K562 (cell line): ENCODE results near the gene BMPER. TPM values are rescaled to one million over a fixed set of nuclear protein-coding genes. Genes with fewer than 3 reads are reported as not detected.

Experiments
- ATAC-seq: fragments of 200-7000 bp; cut with Tn5 transposase; 3 replicates; pipeline ENCODE4 v1.9.1; 2020; ENCODE audit warnings: moderate library complexity
- BruUV-seq: library from RNA; stranded (reverse); fragments of 400-500 nt; replicated peaks from 2 replicates; lab custom pipeline; 2021; lab: Mats Ljungman, UMichigan
- CTCF ChIA-PET: fragments of 300-600 bp; formaldehyde crosslinking; extraction: SDS; loops from one replicate; lab custom pipeline; 2021; ENCODE audit warnings: low intra/inter-chr PET ratio; lab: Yijun Ruan, JAX
- POLR2A ChIA-PET: fragments of 300-600, 350-650 bp; sonication (Branson Sonifier 250); formaldehyde crosslinking; extraction: SDS; loops from one replicate; lab custom pipeline; 2021; ENCODE audit warnings: antibody characterized with exemption, inconsistent platforms; lab: Yijun Ruan, JAX
- DNase-seq, 4 experiments: peaks; one replicate each; pipeline versions ENCODE4 v3.0.0 to v3.0.0-alpha.2; 2011 to 2018; ENCODE audit warnings: low spot score in 3 of 4, mixed read lengths in 3 of 4; ENCODE audit errors: extremely low read depth in 1 of 4
- FAIRE-seq: peaks from 2 replicates; lab custom pipeline; 2011; peaks lifted over from hg19 to GRCh38; lab: Jason Lieb, UNC
- H2AFZ ChIP-seq: 2 replicates; pipeline ENCODE4 v1.6.0; 2011; ENCODE audit warnings: low read depth, low read length, control low read depth, inconsistent platforms
- H3K27ac ChIP-seq: fragments of 200-600 bp; 3 replicates; pipeline ENCODE4 v1.8.0; 2011; ENCODE audit warnings: low read depth, mild to moderate bottlenecking, control low read depth, inconsistent platforms, low read length, moderate library complexity, mixed read lengths; ENCODE audit errors: extremely low read depth
- H3K27me3 ChIP-seq, 2 experiments: fragments of 300-600 bp in 1 of 2; 2 replicates in 1 of 2; 3 replicates in 1 of 2; pipeline versions ENCODE4 v1.6.0 to v1.8.0; 2011; ENCODE audit warnings: inconsistent platforms in 2 of 2, low read length in 2 of 2, mild to moderate bottlenecking in 1 of 2, mixed read lengths in 1 of 2, moderate library complexity in 1 of 2; ENCODE audit not compliant: control insufficient read depth in 2 of 2, insufficient read depth in 2 of 2
- H3K36me3 ChIP-seq: fragments of 300-600 bp; 3 replicates; pipeline ENCODE4 v1.8.0; 2011; ENCODE audit warnings: mild to moderate bottlenecking, low read length, inconsistent platforms; ENCODE audit not compliant: control insufficient read depth, insufficient read depth
- H3K4me1 ChIP-seq, 2 experiments: fragments of 200-600 bp in 1 of 2; replicated peaks in 1 of 2; 2 replicates in 1 of 2; 3 replicates in 1 of 2; pipeline versions ENCODE4 v1.5.1 to v1.8.0; 2011; ENCODE audit warnings: inconsistent platforms in 2 of 2, low read length in 2 of 2, mild to moderate bottlenecking in 1 of 2, mixed read lengths in 1 of 2, moderate library complexity in 1 of 2; ENCODE audit not compliant: control insufficient read depth in 2 of 2, insufficient read depth in 2 of 2
- H3K4me2 ChIP-seq: 2 replicates; pipeline ENCODE4 v1.6.1; 2011; ENCODE audit warnings: low read length, control low read depth, inconsistent platforms, mixed read lengths; ENCODE audit not compliant: insufficient read depth
- H3K4me3 ChIP-seq: fragments of 200-600 bp; sonication (generic), shearing (Covaris generic); 2 replicates; pipeline ENCODE4 v1.5.1; 2016; ENCODE audit warnings: control low read depth, inconsistent platforms
- H3K79me2 ChIP-seq: fragments of 200-600 bp; 3 replicates; pipeline ENCODE4 v1.8.0; 2011; ENCODE audit warnings: low read length, inconsistent platforms; ENCODE audit not compliant: control insufficient read depth, insufficient read depth
- H3K9ac ChIP-seq, 2 experiments: 2 replicates each; pipeline versions ENCODE4 v1.6.0 to v1.6.1; 2011; ENCODE audit warnings: low read depth in 2 of 2, low read length in 2 of 2, control low read depth in 1 of 2, inconsistent platforms in 1 of 2, mild to moderate bottlenecking in 1 of 2, mixed read lengths in 1 of 2; ENCODE audit not compliant: insufficient read depth in 1 of 2
- H3K9me1 ChIP-seq: one replicate; pipeline ENCODE4 v1.6.0; 2011; ENCODE audit warnings: inconsistent platforms, mild to moderate bottlenecking, low read length, moderate library complexity; ENCODE audit not compliant: control insufficient read depth, insufficient read depth
- H3K9me3 ChIP-seq: replicated peaks from 2 replicates; pipeline ENCODE4 v1.5.1; 2011; ENCODE audit warnings: low read depth, low read length, inconsistent platforms; ENCODE audit not compliant: control insufficient read depth, insufficient read depth
- H4K20me1 ChIP-seq: replicated peaks from 2 replicates; pipeline ENCODE4 v1.6.1; 2011; ENCODE audit warnings: low read length, inconsistent platforms, mixed read lengths; ENCODE audit not compliant: control insufficient read depth, insufficient read depth
- HMGN3 ChIP-seq: IDR thresholded peaks from 2 replicates; pipeline ENCODE4 v1.6.1; 2011; ENCODE audit warnings: borderline replicate concordance, low read depth, mild to moderate bottlenecking, mixed read lengths, low read length; ENCODE audit not compliant: insufficient read length; ENCODE audit errors: extremely low read depth
- MAZ ChIP-seq, 2 experiments: fragments of 450-650 bp in 1 of 2; sonication (generic) in 1 of 2; formaldehyde crosslinking; IDR thresholded peaks in 1 of 2; conservative IDR thresholded peaks in 1 of 2; 2 replicates each; pipeline versions ENCODE4 v1.4.0 to v1.5.0; 2020; ENCODE audit warnings: mild to moderate bottlenecking in 1 of 2, missing genetic modification reagents in 1 of 2
- RFX7 ChIP-seq: fragments of 250-450 bp; sonication (Bioruptor Pico); IDR thresholded peaks from 2 replicates; pipeline ENCODE4 v1.5.1; 2021; ENCODE audit warnings: mild to moderate bottlenecking
- SIX5 ChIP-seq, 2 experiments: IDR thresholded peaks; 2 replicates each; pipeline ENCODE4 v1.6.1; 2011; ENCODE audit warnings: low read length in 2 of 2, borderline replicate concordance in 1 of 2, low read depth in 1 of 2, mild to moderate bottlenecking in 1 of 2, moderate library complexity in 1 of 2; ENCODE audit not compliant: insufficient read depth in 1 of 2
- SMAD2 ChIP-seq: fragments of 150-350 bp; IDR thresholded peaks from 2 replicates; pipeline ENCODE4 v1.6.1; 2014; ENCODE audit warnings: low read depth, mild to moderate bottlenecking, low read length
- WGBS: fragments of 100-300 bp; shearing (Covaris generic); methylation state at CpG from one replicate; pipeline ENCODE4 v1.1.6; 2016; ENCODE audit warnings: low coverage, mixed read lengths; ENCODE audit not compliant: insufficient coverage; ENCODE audit errors: missing lambda C conversion rate; 5-methylcytosine and 5-hydroxymethylcytosine counted together
- in situ Hi-C: fragments of 300-500 bp; cut with MboI; formaldehyde crosslinking; loops from 4 replicates; pipeline ENCODE4 v1.15.0; 2018; ENCODE audit warnings: inconsistent platforms, mixed read lengths
- intact Hi-C: fragments of 100-400 bp; cut with micrococcal nuclease; formaldehyde crosslinking; loops from 2 replicates; pipeline ENCODE4 v1.14.2; 2022
- polyA plus RNA-seq, 8 experiments: library from polyadenylated mRNA; depleted of rRNA in 4 of 8; stranded (reverse) in 5 of 8; unstranded in 3 of 8; fragments of >200 nt; fragmentation: Nextera tagmentation in 2 of 8; fragmentation: Illumina TruSeq in 1 of 8; extraction: Ambion mirVana in 2 of 8; extraction: Trizol in 1 of 8; gene quantifications; 2 replicates each; pipeline versions ENCODE4 v1.2.1 to v1.2.3, GENCODE V29; 2011 to 2014; ENCODE audit warnings: inconsistent platforms in 1 of 8, missing spikeins in 1 of 8
- total RNA-seq, 7 experiments: library from RNA; depleted of rRNA in 6 of 7; stranded (reverse); fragments of >200 nt in 6 of 7; fragmentation: Illumina TruSeq in 2 of 7; extraction: Trizol in 2 of 7; gene quantifications; 2 replicates each; pipeline versions ENCODE4 v1.2.1 to v1.2.3, GENCODE V29; 2011 to 2021; ENCODE audit warnings: low replicate concordance in 1 of 7
- TF ChIP-seq, protein P1 (sequence below): sonication (generic); formaldehyde crosslinking; IDR thresholded peaks from 2 replicates; pipeline ENCODE4 v1.8.1; 2023; ENCODE audit warnings: mild to moderate bottlenecking, missing genetic modification reagents, moderate library complexity
- TF ChIP-seq, protein P2 (sequence below): fragments of 450-650 bp; IDR thresholded peaks from 2 replicates; pipeline ENCODE4 v1.6.1; 2014; ENCODE audit warnings: low read depth, mild to moderate bottlenecking, moderate library complexity, borderline replicate concordance

The BMPER gene
- total and polyA plus RNA-seq, 9 of the 15 experiments (the other 6 are each of a cell fraction or from before 2014, with no cell fraction given) = not detected

GRCh38 chr7:34121366-34121765 is 216.0 kb downstream of the BMPER start:
- no peaks in the 10 kb centered on the region for H3K4me1 ChIP-seq
- TF ChIP-seq, protein P1, sequence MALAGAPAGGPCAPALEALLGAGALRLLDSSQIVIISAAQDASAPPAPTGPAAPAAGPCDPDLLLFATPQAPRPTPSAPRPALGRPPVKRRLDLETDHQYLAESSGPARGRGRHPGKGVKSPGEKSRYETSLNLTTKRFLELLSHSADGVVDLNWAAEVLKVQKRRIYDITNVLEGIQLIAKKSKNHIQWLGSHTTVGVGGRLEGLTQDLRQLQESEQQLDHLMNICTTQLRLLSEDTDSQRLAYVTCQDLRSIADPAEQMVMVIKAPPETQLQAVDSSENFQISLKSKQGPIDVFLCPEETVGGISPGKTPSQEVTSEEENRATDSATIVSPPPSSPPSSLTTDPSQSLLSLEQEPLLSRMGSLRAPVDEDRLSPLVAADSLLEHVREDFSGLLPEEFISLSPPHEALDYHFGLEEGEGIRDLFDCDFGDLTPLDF (CRISPR knock-in tag) = no peak
- TF ChIP-seq MAZ (CRISPR knock-in tag; conservative IDR thresholded peaks at IDR 0.05 in 1 of 2, IDR thresholded peaks at IDR 0.05 in 1 of 2) (no peak), SIX5 (IDR thresholded peaks at IDR 0.05; ENCODE audit: borderline replicate concordance in 1 of 2, insufficient read depth in 1 of 2, low read depth in 1 of 2, low read length in 2 of 2) (no peak), RFX7 (no peak), SMAD2 (no peak), HMGN3 (no peak)
- TF ChIP-seq, protein P2, sequence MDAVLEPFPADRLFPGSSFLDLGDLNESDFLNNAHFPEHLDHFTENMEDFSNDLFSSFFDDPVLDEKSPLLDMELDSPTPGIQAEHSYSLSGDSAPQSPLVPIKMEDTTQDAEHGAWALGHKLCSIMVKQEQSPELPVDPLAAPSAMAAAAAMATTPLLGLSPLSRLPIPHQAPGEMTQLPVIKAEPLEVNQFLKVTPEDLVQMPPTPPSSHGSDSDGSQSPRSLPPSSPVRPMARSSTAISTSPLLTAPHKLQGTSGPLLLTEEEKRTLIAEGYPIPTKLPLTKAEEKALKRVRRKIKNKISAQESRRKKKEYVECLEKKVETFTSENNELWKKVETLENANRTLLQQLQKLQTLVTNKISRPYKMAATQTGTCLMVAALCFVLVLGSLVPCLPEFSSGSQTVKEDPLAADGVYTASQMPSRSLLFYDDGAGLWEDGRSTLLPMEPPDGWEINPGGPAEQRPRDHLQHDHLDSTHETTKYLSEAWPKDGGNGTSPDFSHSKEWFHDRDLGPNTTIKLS = no peak
- no peak for DNase-seq

More at GRCh38 chr7:34121366-34121765, 216.0 kb downstream of the BMPER start:
- POLR2A ChIA-PET = no interaction called here
- Histone ChIP-seq H3K4me3 (no peak overlapping the region), H3K4me2 (no peak overlapping the region), H3K79me2 (no peaks in the 10 kb centered on the region), H2AFZ (no peak overlapping the region), H3K9me1 (no peaks in the 10 kb centered on the region), H3K27me3 (no peaks in the 10 kb centered on the region), H3K36me3 (no peaks in the 10 kb centered on the region), H3K9me3 (no peaks in the 10 kb centered on the region; the same call in 1 of the 2 replicates), H3K27ac (no peak overlapping the region), H4K20me1 (no peaks in the 10 kb centered on the region), H3K9ac (no peak overlapping the region)
- ATAC-seq = no peak
- no TSS peak for BruUV-seq
- 8% methylated on average over 1 of the region's 1 CpG for WGBS
- CTCF ChIA-PET = no interaction called here
- in situ Hi-C loops = no loop called here
- FAIRE-seq = no peak
- intact Hi-C loops = no loop called here
